GM12874 (cell line): ENCODE measurements around the gene OTUD5.

ENCODE experiments used
- TF ChIP-seq, protein P1 (sequence below): IDR thresholded peaks from 2 replicates; pipeline ENCODE4 v1.5.1; 2011; ENCODE audit warnings: low read depth, mild to moderate bottlenecking, control low read depth, low read length, moderate library complexity; ENCODE audit not compliant: insufficient read depth

OTUD5 gene

DNA sequence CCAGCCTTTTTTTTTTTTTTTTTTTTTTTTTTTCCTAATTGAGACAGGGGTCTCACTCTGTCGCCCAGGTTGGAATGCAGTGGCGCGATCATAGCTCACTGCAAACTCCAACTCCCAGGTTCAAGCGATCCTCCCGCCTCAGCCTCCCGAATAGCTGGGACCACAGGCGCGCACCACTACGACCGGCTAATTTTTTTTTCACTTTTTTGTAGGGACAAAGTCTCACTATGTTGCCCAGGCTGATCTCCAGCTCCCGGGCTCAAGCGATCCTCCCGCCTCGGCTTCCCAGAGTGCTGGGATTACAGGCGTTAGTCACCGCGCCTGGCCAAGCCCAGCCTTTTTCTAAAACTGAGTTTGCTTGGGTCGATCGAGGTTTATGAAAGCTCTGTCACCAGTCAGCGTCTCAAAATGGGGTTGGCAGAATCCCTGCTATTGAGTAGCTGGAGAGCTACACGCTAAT lies 1.3 kb upstream of the OTUD5 start:
- TF ChIP-seq, protein P1, sequence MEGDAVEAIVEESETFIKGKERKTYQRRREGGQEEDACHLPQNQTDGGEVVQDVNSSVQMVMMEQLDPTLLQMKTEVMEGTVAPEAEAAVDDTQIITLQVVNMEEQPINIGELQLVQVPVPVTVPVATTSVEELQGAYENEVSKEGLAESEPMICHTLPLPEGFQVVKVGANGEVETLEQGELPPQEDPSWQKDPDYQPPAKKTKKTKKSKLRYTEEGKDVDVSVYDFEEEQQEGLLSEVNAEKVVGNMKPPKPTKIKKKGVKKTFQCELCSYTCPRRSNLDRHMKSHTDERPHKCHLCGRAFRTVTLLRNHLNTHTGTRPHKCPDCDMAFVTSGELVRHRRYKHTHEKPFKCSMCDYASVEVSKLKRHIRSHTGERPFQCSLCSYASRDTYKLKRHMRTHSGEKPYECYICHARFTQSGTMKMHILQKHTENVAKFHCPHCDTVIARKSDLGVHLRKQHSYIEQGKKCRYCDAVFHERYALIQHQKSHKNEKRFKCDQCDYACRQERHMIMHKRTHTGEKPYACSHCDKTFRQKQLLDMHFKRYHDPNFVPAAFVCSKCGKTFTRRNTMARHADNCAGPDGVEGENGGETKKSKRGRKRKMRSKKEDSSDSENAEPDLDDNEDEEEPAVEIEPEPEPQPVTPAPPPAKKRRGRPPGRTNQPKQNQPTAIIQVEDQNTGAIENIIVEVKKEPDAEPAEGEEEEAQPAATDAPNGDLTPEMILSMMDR: no peak

GRCh38 chrX:48957827-48958634 lies 624 bp upstream of the OTUD5 start:
- TF ChIP-seq, protein P1: no peak

DNA sequence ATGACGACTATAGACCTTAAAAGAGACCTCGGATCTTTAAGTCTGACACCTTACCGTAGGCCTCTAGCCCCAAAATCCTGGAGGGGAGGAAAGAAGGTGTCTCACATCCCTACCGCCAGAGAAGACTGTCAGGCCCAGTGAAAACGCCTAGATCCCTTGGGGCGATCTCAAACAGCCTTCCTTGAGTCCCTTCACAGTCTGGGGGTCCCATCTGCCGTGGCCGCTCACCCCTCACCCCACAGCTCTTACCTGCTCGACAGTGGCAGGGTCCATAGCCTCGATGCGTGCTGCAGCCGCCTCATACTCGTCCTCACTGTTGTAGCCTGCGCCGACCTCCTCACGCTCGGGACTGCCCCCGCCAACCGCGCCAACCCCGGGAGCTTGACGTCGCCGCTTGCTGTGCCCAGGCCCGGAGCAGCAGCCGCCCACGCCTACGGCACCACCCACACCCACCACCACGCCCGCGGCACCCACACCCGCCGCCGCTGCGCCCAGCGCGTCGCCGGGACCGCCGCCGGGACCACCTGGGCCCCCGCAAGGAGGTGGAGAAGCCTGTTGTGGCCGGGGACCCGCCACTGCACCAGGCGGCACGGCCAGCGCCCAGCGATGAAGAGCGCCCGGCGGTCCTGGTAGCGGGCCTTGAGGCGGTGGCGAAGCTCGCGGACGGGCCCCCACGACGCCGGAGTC lies 536 bp downstream of the OTUD5 start:
- TF ChIP-seq, protein P1: no peak

DNA sequence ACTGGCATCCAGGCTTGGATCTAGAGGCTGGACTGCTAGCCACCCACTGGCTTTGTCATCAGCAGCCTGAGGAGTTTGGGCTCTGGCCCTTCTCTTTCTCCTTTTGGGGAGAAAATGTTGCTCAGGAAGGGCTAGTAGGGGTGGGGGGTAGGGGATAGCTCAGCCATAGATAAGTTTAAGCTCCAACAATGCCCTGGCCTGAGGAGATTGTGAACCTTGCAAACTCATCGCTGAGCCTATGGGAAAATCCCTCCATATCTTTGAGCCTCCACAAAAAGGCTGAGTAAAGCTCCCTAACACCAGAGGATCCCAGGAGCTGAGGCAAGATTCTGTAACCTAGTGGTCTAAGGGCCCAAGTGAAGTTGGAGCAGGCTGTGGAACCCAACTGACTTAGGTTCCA lies 8.8 kb downstream of the OTUD5 start:
- TF ChIP-seq, protein P1: no peak

GRCh38 chrX:48945517-48946348 lies 11.7 kb downstream of the OTUD5 start:
- TF ChIP-seq, protein P1: peak; percentile 64

DNA sequence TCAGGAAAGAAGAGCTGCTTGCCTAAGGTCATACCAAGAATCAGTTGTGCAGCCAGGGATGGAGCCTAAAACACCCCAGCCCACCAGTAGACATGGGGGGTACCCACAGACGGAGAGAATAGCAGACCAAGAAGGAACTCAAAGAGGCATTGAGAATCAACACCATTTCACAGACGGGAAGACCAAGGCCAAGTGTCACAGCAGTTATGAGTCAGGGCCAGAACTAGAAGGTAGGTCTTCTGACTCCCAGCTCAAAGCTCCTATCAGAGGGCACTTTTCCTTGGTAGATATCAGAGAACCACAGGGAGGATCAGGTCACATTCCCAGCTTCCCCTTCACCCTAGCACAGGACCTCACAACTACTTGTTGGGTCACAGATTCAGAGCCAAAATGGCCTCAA lies 14.5 kb downstream of the OTUD5 start:
- TF ChIP-seq, protein P1: no peak
